Spleen (tissue), 7 donors: ENCODE measurements around the gene TSC22D2.

Source experiments
- POLR2A ChIP-seq, 3 donors: fragments of 450-650 bp; IDR thresholded peaks; one replicate each; pipeline ENCODE4 v1.5.1; 2017; ENCODE audit warnings: antibody characterized with exemption in 3 of 3, mild to moderate bottlenecking in 1 of 3
- TF ChIP-seq, protein P1 (sequence below), 11 experiments: fragments of 200-600 bp in 7 of 11; fragments of 450-650 bp in 4 of 11; sonication (generic) in 4 of 11; IDR thresholded peaks in 8 of 11; conservative IDR thresholded peaks in 3 of 11; 1 replicate in 7 of 11; 2 replicates in 4 of 11; pipeline versions ENCODE4 v1.4.0 to v1.8.0; 2016 to 2021; ENCODE audit warnings: antibody characterized with exemption in 11 of 11, inconsistent platforms in 4 of 11, mild to moderate bottlenecking in 1 of 11
- donor health status: DM: no; HTN: no; CAD: no; lungs with moderate emphysema.
- donor health status: DM: no; HTN: no; CAD: no.
- donor health status: DM: no; HTN: no; CAD: no.

DNA sequence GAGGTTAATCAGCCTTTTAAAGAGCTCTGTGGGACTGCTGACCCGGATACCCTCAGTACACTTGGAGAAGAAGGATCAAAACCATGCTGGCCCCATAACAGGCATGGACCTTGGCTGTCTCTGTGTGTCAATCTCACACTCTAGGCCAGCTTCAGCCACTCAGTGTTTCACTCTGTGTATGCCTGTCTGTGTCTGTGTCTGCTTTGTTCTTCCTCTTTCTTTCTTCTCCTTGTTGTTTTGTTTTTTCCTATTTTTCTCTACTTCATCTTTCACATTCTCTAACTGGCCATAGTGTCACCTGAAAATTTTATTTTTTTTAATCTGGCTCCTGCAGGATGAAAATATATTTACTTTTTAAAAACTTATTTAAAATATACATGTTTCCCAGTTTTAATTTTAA, 87.1 kb downstream of the TSC22D2 start:
- TF ChIP-seq, protein P1, sequence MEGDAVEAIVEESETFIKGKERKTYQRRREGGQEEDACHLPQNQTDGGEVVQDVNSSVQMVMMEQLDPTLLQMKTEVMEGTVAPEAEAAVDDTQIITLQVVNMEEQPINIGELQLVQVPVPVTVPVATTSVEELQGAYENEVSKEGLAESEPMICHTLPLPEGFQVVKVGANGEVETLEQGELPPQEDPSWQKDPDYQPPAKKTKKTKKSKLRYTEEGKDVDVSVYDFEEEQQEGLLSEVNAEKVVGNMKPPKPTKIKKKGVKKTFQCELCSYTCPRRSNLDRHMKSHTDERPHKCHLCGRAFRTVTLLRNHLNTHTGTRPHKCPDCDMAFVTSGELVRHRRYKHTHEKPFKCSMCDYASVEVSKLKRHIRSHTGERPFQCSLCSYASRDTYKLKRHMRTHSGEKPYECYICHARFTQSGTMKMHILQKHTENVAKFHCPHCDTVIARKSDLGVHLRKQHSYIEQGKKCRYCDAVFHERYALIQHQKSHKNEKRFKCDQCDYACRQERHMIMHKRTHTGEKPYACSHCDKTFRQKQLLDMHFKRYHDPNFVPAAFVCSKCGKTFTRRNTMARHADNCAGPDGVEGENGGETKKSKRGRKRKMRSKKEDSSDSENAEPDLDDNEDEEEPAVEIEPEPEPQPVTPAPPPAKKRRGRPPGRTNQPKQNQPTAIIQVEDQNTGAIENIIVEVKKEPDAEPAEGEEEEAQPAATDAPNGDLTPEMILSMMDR (IDR thresholded peaks at IDR 0.05 in 8 of 11, conservative IDR thresholded peaks at IDR 0.05 in 3 of 11) = no peak
- TF ChIP-seq POLR2A (IDR thresholded peaks at IDR 0.05) = no peak
